Fibroblast of villous mesenchyme (primary cell): ENCODE measurements around the gene SCRT2. TPM values are rescaled to one million over a fixed set of nuclear protein-coding genes. Genes with fewer than 3 reads are reported as not detected.

ENCODE experiments used
- DNase-seq: peaks from one replicate; pipeline ENCODE4 v3.0.0-alpha.2; 2010; ENCODE audit warnings: low read depth
- H3K4me3 ChIP-seq: 2 replicates; pipeline ENCODE4 v1.5.1; 2011; ENCODE audit warnings: low read depth, mild to moderate bottlenecking, low read length
- total RNA-seq: library from RNA; depleted of rRNA; stranded (reverse); fragments of >200 nt; gene quantifications from 2 replicates; pipeline ENCODE4 v1.2.3, GENCODE V29; 2012
- TF ChIP-seq, protein P1 (sequence below): IDR thresholded peaks from 2 replicates; pipeline ENCODE4 v1.5.1; 2012; ENCODE audit warnings: low read depth, mild to moderate bottlenecking, low read length; ENCODE audit not compliant: insufficient read depth

The SCRT2 gene
- total RNA-seq, 1 donor = not detected

DNA sequence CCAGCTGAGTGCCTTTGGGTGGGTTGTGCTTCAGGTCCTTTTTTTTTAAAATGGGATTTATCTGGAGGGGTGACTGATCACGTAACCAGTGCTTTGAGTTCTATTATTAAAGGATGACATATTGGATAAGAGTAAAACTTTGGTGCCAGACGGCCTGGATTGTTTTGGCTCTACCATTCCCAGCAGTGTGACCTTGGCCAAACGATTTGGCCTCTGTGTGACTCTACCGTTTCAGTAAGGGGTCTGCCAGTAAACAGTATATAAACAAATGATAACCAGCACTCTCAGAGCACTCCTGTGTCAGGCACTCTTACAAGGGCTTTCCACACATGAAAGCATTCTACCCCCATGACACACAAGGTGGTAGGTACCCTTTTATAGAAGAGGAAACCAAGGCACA is 8.7 kb downstream of the SCRT2 start:
- no peak for DNase-seq
- TF ChIP-seq, protein P1, sequence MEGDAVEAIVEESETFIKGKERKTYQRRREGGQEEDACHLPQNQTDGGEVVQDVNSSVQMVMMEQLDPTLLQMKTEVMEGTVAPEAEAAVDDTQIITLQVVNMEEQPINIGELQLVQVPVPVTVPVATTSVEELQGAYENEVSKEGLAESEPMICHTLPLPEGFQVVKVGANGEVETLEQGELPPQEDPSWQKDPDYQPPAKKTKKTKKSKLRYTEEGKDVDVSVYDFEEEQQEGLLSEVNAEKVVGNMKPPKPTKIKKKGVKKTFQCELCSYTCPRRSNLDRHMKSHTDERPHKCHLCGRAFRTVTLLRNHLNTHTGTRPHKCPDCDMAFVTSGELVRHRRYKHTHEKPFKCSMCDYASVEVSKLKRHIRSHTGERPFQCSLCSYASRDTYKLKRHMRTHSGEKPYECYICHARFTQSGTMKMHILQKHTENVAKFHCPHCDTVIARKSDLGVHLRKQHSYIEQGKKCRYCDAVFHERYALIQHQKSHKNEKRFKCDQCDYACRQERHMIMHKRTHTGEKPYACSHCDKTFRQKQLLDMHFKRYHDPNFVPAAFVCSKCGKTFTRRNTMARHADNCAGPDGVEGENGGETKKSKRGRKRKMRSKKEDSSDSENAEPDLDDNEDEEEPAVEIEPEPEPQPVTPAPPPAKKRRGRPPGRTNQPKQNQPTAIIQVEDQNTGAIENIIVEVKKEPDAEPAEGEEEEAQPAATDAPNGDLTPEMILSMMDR = no peak
- H3K4me3 ChIP-seq = no peak overlapping the region

DNA sequence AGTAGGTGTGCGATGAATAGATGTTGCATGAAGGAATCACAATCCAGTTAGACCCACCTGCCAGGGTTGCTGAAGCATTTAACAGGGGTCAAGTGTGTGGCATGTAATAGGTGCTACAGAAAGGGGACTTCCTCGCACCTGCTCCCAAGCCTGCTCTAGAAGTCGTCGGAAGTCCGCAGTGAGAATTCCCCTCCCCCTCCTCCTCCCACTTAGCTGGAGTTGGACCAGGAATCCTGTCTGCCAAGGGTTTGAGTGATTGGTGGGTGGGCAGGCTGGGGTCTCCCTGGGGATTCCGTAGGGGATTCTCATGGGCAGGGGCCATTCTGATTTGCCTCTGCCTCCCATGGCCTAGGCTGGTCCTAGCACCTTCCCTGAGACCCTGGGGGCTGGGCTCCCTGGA is 10.3 kb downstream of the SCRT2 start:
- no peak for DNase-seq
- TF ChIP-seq, protein P1 = no peak
- H3K4me3 ChIP-seq = no peak overlapping the region

DNA sequence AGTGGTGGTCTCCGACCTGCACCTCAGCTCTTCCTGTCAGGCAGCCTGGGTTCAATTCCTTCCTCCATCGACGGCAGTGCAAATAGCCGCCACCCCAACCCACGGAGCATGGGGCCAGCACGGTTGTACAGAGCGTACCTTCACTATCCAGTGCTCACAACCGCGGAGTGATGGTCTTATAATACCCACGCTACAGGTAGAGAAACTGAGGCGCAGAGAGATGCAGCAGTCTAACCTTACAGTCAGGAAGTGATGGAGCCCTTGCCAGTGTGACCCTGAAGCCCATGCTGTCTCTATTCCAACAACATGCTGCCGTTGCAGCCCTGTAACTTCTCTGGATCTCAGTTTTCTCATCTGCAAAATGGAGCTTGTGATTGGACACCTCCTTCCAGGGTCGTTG is 11.0 kb downstream of the SCRT2 start:
- DNase-seq = no peak
- H3K4me3 ChIP-seq = no peak overlapping the region
- TF ChIP-seq, protein P1 = no peak

DNA sequence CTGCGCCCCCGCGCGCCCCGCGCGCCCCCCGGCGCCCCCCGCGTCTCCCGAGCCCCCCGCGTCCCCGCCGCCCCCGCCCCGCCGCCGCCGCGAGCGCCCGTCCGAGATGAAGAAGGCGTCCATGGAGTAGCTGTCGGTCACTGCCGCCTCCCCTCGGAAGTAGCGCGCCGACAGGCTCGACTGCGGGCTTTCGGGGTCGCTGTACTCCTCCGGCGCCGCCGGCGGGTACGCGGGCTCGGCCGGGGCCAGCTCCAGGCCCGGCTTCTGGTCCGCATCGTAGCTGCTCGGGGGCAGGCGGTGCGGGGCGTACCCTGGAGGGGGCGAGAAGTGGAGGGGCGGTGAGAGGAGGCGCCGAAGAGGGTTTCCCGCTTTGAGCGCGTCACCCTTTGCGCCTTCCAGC is 11.5 kb downstream of the SCRT2 start:
- no peak for DNase-seq
- H3K4me3 ChIP-seq = no peak overlapping the region
- TF ChIP-seq, protein P1 = no peak

DNA sequence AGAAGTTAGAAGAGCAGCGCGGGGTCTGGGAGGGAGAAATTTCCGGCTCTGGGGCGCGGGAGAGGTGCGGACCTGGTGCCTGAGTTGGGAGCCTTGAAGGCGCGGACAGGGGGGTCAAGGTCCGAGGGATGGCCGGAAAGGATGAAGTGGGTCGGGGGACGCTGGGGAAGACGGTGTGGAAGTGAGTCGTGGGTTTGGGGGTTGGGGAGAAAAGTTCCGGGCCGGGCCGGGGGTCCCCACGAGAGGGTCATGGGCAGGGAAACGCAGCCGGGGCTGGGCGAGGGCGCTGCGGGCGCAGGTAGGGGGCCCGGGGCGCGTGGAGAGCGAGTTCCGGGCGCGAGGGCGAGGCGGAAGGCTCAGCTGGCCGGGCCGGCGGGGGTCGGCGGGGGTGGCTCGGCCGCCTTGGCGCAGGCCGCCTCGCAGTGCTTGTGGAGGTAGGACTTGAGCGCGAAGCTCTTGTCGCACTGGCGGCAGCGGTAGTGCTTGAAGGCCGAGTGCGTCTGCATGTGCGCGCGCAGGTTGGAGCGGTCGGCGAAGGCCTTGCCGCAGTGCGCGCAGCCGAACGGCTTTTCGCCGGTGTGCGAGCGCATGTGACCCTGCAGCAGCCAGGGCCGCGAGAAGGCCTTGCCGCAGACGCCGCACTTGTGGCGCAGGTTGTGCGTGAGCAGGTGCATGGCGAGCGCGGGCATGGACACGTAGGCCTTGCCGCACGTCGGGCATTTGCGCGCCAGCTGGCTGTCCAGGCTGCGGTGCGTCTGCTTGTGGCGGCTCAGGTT is 12.1 kb downstream of the SCRT2 start:
- H3K4me3 ChIP-seq = no peak overlapping the region
- TF ChIP-seq, protein P1 = no peak
- no peak for DNase-seq

DNA sequence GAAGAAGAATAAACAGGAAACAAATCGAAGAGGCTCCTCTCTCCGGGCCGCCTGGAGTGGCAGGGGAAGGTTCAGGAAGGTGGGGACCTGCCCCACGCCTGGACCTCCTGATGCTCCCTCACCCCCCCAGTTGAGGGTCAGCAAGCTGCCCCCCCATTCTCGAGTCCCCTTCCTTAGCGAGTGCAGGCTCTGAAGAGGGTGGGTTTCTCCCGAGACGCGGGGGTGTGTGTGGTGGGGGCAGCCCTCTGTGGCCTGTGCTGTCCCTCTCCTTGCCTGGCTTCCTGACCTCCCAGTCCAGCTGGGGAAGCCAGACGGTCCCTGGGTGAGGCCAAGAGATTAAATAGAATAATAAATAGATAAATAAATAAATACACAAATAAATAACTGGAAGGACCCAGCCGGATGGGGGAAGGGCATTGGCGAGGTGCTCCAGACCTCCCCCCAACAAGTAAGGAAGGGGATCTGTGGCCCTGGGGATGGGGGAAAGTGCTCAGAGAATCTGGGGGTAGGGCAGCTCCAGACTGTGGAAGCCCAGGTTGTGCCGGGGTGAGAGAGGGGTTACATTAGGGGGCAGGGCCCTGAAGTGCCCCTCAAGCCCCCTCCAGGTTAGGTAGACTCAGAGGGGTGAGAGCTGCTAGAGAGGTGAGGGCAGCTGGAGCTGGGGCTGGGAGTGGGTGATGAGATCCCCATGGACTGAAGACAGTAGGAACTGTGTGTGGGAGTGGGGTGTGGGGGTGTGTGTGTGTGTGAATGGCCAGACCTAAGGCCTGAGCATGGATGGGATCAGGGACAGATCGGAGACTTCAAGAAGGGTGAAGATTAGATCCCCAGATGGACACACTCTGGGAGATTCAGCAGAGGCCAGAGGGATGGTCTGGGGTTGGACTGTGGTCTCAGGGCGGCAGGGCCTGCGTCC is 13.1 kb downstream of the SCRT2 start:
- H3K4me3 ChIP-seq = no peak overlapping the region
- TF ChIP-seq, protein P1 = no peak
- DNase-seq = no peak
